Progenitor cell of endocrine pancreas (in vitro differentiated cells): ENCODE data around the gene DNASE1L3. TPM values are rescaled to one million over a fixed set of nuclear protein-coding genes. Genes with fewer than 3 reads are reported as not detected.

Source experiments
- DNase-seq: peaks from one replicate; pipeline ENCODE4 v3.0.0; 2021; ENCODE audit warnings: low spot score; ENCODE audit not compliant: unreplicated experiment
- H3K27ac Mint-ChIP-seq: 2 replicates; pipeline ENCODE4 v1.8.0; 2021; ENCODE audit warnings: mild to moderate bottlenecking, moderate library complexity, mixed read lengths
- H3K27me3 Mint-ChIP-seq: 2 replicates; pipeline ENCODE4 v1.8.0; 2021; ENCODE audit warnings: mixed read lengths
- H3K36me3 Mint-ChIP-seq: 2 replicates; pipeline ENCODE4 v1.8.0; 2022; ENCODE audit warnings: mixed read lengths; ENCODE audit not compliant: insufficient read depth
- H3K4me1 Mint-ChIP-seq: 2 replicates; pipeline ENCODE4 v1.8.0; 2021; ENCODE audit warnings: low read depth, mixed read lengths
- H3K4me3 Mint-ChIP-seq: 2 replicates; pipeline ENCODE4 v1.8.0; 2021; ENCODE audit warnings: low read depth, mild to moderate bottlenecking, moderate library complexity, mixed read lengths
- H3K9me3 Mint-ChIP-seq: 2 replicates; pipeline ENCODE4 v1.8.0; 2021; ENCODE audit warnings: low read depth, mixed read lengths
- CTCF ChIP-seq: fragments of 200-600 bp; sonication (generic); IDR thresholded peaks from one replicate; pipeline ENCODE4 v1.5.0; 2021; ENCODE audit warnings: antibody characterized with exemption, mild to moderate bottlenecking; ENCODE audit not compliant: unreplicated experiment
- total RNA-seq: library from RNA; stranded (reverse); gene quantifications from 2 replicates; pipeline ENCODE4 v1.2.1, GENCODE V29; 2021

The DNASE1L3 gene
- total RNA-seq, 1 donor from 2014 or later = not detected

GRCh38 chr3:58184309-58184981 lies 26.3 kb downstream of the DNASE1L3 start:
- no peak overlapping the region for H3K27ac Mint-ChIP-seq
- H3K4me1 Mint-ChIP-seq = peaks cover 9% of the 10 kb centered on the region
- DNase-seq = no peak
- H3K27me3 Mint-ChIP-seq = no peaks in the 10 kb centered on the region
- H3K36me3 Mint-ChIP-seq = no peaks in the 10 kb centered on the region
- no peak overlapping the region for H3K4me3 Mint-ChIP-seq
- H3K9me3 Mint-ChIP-seq = no peaks in the 10 kb centered on the region
- TF ChIP-seq CTCF = no peak

GRCh38 chr3:58183891-58184290 lies 26.9 kb downstream of the DNASE1L3 start:
- Mint-ChIP-seq H3K27ac (no peak overlapping the region), H3K27me3 (no peaks in the 10 kb centered on the region), H3K36me3 (no peaks in the 10 kb centered on the region), H3K9me3 (no peaks in the 10 kb centered on the region), H3K4me1 (peaks cover 7% of the 10 kb centered on the region), H3K4me3 (no peak overlapping the region)
- DNase-seq = no peak
- no peak for TF ChIP-seq CTCF

- H3K4me1 Mint-ChIP-seq = peaks cover 7% of the 10 kb centered on the region
- no peak overlapping the region for H3K27ac Mint-ChIP-seq
- peaks cover 5% of the 10 kb centered on the region for H3K27me3 Mint-ChIP-seq
- no peak for TF ChIP-seq CTCF
- DNase-seq = no peak
- H3K4me3 Mint-ChIP-seq = no peak overlapping the region
- H3K9me3 Mint-ChIP-seq = no peaks in the 10 kb centered on the region
- no peaks in the 10 kb centered on the region for H3K36me3 Mint-ChIP-seq
These were observed 27.6 kb downstream of the DNASE1L3 start for GRCh38 chr3:58183221-58183620.

- Mint-ChIP-seq H3K27me3 (peaks cover 8% of the 10 kb centered on the region), H3K4me3 (no peak overlapping the region), H3K9me3 (no peaks in the 10 kb centered on the region), H3K4me1 (peaks cover 4% of the 10 kb centered on the region), H3K27ac (no peak overlapping the region), H3K36me3 (no peaks in the 10 kb centered on the region)
- TF ChIP-seq CTCF = no peak
- no peak for DNase-seq
These were observed 29.7 kb downstream of the DNASE1L3 start for GRCh38 chr3:58180940-58181587.

- H3K27ac Mint-ChIP-seq = no peak overlapping the region
These were observed 30.5 kb downstream of the DNASE1L3 start for GRCh38 chr3:58180099-58180880.

More at GRCh38 chr3:58180099-58180880, 30.5 kb downstream of the DNASE1L3 start:
- Mint-ChIP-seq H3K36me3 (no peaks in the 10 kb centered on the region), H3K4me3 (no peak overlapping the region), H3K4me1 (peaks cover 8% of the 10 kb centered on the region), H3K27me3 (peaks cover 8% of the 10 kb centered on the region), H3K9me3 (no peaks in the 10 kb centered on the region)
- TF ChIP-seq CTCF = no peak
- DNase-seq = no peak
